ENCODE data around the gene EIF4G3.
"Not testable (repeated sequence)": the region's sequence is repeated elsewhere in the genome, so short reads cannot be mapped to it uniquely, and the experiment has no call there.

EIF4G3 gene

GRCh38 chr1:21152423-21153100, 24.1 kb downstream of the EIF4G3 start:
- DNase-seq (ENCODE audit: low spot score): no peak

- DNase-seq (ENCODE audit: low spot score): no peak
Measured at GRCh38 chr1:21149855-21150432, 26.8 kb downstream of the EIF4G3 start.

GRCh38 chr1:21149430-21149854, 27.3 kb downstream of the EIF4G3 start:
- DNase-seq (ENCODE audit: low spot score): no peak

- no peak for DNase-seq (ENCODE audit: low spot score)
Measured at GRCh38 chr1:21143752-21144151, 32.9 kb downstream of the EIF4G3 start.

- no peak for DNase-seq (ENCODE audit: low spot score)
Measured at GRCh38 chr1:21143138-21143537, 33.6 kb downstream of the EIF4G3 start.

- DNase-seq (ENCODE audit: low spot score): no peak
Measured at GRCh38 chr1:21141030-21141429, 35.7 kb downstream of the EIF4G3 start.

GRCh38 chr1:21139601-21140000, 37.1 kb downstream of the EIF4G3 start:
- DNase-seq (ENCODE audit: low spot score): no peak

- not testable (repeated sequence) for DNase-seq (ENCODE audit: low spot score)
Measured at GRCh38 chr1:21136344-21136743, 40.4 kb downstream of the EIF4G3 start.

- DNase-seq (ENCODE audit: low spot score): no peak
Measured at GRCh38 chr1:21131200-21131599, 45.5 kb downstream of the EIF4G3 start.

GRCh38 chr1:21129407-21129806, 47.3 kb downstream of the EIF4G3 start:
- no peak for DNase-seq (ENCODE audit: low spot score)

- no peak for DNase-seq (ENCODE audit: low spot score)
Measured at GRCh38 chr1:21126324-21126723, 50.4 kb downstream of the EIF4G3 start.

- DNase-seq (ENCODE audit: low spot score): no peak
Measured at GRCh38 chr1:21124846-21125245, 51.9 kb downstream of the EIF4G3 start.

- no peak for DNase-seq (ENCODE audit: low spot score)
Measured at GRCh38 chr1:21123287-21123948, 53.3 kb downstream of the EIF4G3 start.

- DNase-seq (ENCODE audit: low spot score): no peak
Measured at GRCh38 chr1:21121764-21122471, 54.8 kb downstream of the EIF4G3 start.

GRCh38 chr1:21118167-21118566, 58.5 kb downstream of the EIF4G3 start:
- no peak for DNase-seq (ENCODE audit: low spot score)

GRCh38 chr1:21117597-21118001, 59.1 kb downstream of the EIF4G3 start:
- DNase-seq (ENCODE audit: low spot score): no peak

GRCh38 chr1:21117159-21117558, 59.5 kb downstream of the EIF4G3 start:
- DNase-seq (ENCODE audit: low spot score): no peak

GRCh38 chr1:21115098-21115760, 61.5 kb downstream of the EIF4G3 start:
- DNase-seq (ENCODE audit: low spot score): no peak

GRCh38 chr1:21114431-21114830, 62.3 kb downstream of the EIF4G3 start:
- no peak for DNase-seq (ENCODE audit: low spot score)

- DNase-seq (ENCODE audit: low spot score): no peak
Measured at GRCh38 chr1:21110163-21110562, 66.5 kb downstream of the EIF4G3 start.

GRCh38 chr1:21106709-21107108, 70.0 kb downstream of the EIF4G3 start:
- DNase-seq (ENCODE audit: low spot score): no peak

- no peak for DNase-seq (ENCODE audit: low spot score)
Measured at GRCh38 chr1:21106238-21106637, 70.5 kb downstream of the EIF4G3 start.
